Calu3 (cell line): Measurements from ENCODE around the gene RPRD1B. TPM values are rescaled to one million over a fixed set of nuclear protein-coding genes. Genes with fewer than 3 reads are reported as not detected.

Experiments
- BruUV-seq: library from RNA; stranded (reverse); fragments of 400-500 nt; replicated peaks from 2 replicates; lab custom pipeline; 2021; lab: Mats Ljungman, UMichigan
- CTCF ChIA-PET: fragments of 300-600 bp; sonication (Branson Sonifier 250); formaldehyde crosslinking; loops from one replicate; lab custom pipeline; 2022; ENCODE audit warnings: antibody characterized with exemption; lab: Charles Lee
- DNase-seq: peaks from one replicate; pipeline ENCODE4 v3.0.0; 2022
- H3K27ac Mint-ChIP-seq: one replicate; pipeline ENCODE4 v1.8.0; 2022; ENCODE audit warnings: mixed read lengths; ENCODE audit not compliant: unreplicated experiment
- H3K27me3 Mint-ChIP-seq: one replicate; pipeline ENCODE4 v1.8.0; 2022; ENCODE audit warnings: mixed read lengths; ENCODE audit not compliant: unreplicated experiment
- H3K36me3 Mint-ChIP-seq: one replicate; pipeline ENCODE4 v1.8.0; 2022; ENCODE audit warnings: mild to moderate bottlenecking, moderate library complexity, mixed read lengths; ENCODE audit not compliant: insufficient read depth, unreplicated experiment
- H3K4me1 Mint-ChIP-seq: one replicate; pipeline ENCODE4 v1.8.0; 2022; ENCODE audit warnings: mild to moderate bottlenecking, low read depth, mixed read lengths; ENCODE audit not compliant: unreplicated experiment
- H3K4me3 Mint-ChIP-seq: one replicate; pipeline ENCODE4 v1.8.0; 2022; ENCODE audit warnings: mild to moderate bottlenecking, low read depth, moderate library complexity, mixed read lengths; ENCODE audit not compliant: unreplicated experiment
- H3K9me3 Mint-ChIP-seq: one replicate; pipeline ENCODE4 v1.8.0; 2022; ENCODE audit warnings: low read depth, mixed read lengths; ENCODE audit not compliant: unreplicated experiment
- intact Hi-C: fragments of 100-400 bp; cut with micrococcal nuclease; formaldehyde crosslinking; loops from one replicate; pipeline ENCODE4 v1.10.0; 2022; ENCODE audit not compliant: unreplicated experiment
- total RNA-seq: library from RNA; stranded (reverse); gene quantifications from 2 replicates; pipeline ENCODE4 v1.2.3, GENCODE V29; 2022
- TF ChIP-seq, protein P1 (sequence below): fragments of 200-600 bp; IDR thresholded peaks from one replicate; pipeline ENCODE4 v1.8.0; 2022; ENCODE audit warnings: antibody characterized with exemption; ENCODE audit not compliant: unreplicated experiment

Gene RPRD1B
- total RNA-seq, 1 experiment from 2014 or later: 53.5 TPM

DNA sequence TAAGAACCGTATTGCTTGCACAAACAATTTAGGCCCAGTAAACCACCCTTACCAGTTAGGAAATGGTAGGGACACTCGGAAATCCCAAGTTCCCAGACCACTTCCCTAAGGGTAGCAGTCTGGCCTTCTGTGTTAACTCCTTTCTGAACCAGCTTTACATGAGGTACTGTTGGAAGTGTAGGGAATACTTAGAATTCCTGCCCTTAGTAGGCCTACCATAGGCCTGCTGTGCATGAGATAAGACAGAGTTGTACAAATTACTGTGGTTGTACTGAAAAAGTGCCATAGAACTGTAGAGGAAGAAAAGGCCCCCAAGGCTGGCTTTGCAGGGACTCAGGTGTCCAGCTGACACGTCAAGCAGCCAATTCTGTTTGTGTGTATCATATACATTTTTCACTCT is 11.1 kb downstream of the RPRD1B start:
- intact Hi-C loops: no loop called here
- no peaks in the 10 kb centered on the region for H3K9me3 Mint-ChIP-seq
- TF ChIP-seq, protein P1, sequence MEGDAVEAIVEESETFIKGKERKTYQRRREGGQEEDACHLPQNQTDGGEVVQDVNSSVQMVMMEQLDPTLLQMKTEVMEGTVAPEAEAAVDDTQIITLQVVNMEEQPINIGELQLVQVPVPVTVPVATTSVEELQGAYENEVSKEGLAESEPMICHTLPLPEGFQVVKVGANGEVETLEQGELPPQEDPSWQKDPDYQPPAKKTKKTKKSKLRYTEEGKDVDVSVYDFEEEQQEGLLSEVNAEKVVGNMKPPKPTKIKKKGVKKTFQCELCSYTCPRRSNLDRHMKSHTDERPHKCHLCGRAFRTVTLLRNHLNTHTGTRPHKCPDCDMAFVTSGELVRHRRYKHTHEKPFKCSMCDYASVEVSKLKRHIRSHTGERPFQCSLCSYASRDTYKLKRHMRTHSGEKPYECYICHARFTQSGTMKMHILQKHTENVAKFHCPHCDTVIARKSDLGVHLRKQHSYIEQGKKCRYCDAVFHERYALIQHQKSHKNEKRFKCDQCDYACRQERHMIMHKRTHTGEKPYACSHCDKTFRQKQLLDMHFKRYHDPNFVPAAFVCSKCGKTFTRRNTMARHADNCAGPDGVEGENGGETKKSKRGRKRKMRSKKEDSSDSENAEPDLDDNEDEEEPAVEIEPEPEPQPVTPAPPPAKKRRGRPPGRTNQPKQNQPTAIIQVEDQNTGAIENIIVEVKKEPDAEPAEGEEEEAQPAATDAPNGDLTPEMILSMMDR: no peak
- no peak overlapping the region for H3K27ac Mint-ChIP-seq
- peaks cover 17% of the 10 kb centered on the region for H3K4me1 Mint-ChIP-seq
- BruUV-seq: no TSS peak
- DNase-seq: no peak
- CTCF ChIA-PET: interaction anchor here (1.3 kb wide), 1 partner anchor 11 kb away, joined by 5 read pairs; the partner anchor contains the start of genes RPRD1B and TTI1
- H3K27me3 Mint-ChIP-seq: no peaks in the 10 kb centered on the region
- H3K36me3 Mint-ChIP-seq: peaks cover 28% of the 10 kb centered on the region
- no peak overlapping the region for H3K4me3 Mint-ChIP-seq

- H3K4me1 Mint-ChIP-seq: peaks cover 28% of the 10 kb centered on the region
- CTCF ChIA-PET: no interaction called here
- no peaks in the 10 kb centered on the region for H3K9me3 Mint-ChIP-seq
- no peak overlapping the region for H3K4me3 Mint-ChIP-seq
- H3K27ac Mint-ChIP-seq: no peak overlapping the region
- intact Hi-C loops: no loop called here
- TF ChIP-seq, protein P1: no peak
- peaks cover 22% of the 10 kb centered on the region for H3K36me3 Mint-ChIP-seq
- DNase-seq: no peak
- no peaks in the 10 kb centered on the region for H3K27me3 Mint-ChIP-seq
- BruUV-seq: no TSS peak
Measured at GRCh38 chr20:38046572-38046971, 13.0 kb downstream of the RPRD1B start.

GRCh38 chr20:38049800-38050199 is 16.3 kb downstream of the RPRD1B start:
- CTCF ChIA-PET: interaction anchor here (1.0 kb wide), 1 partner anchor 172 kb away, joined by 3 read pairs; no protein-coding TSS in a partner anchor
- Mint-ChIP-seq H3K27me3 (no peaks in the 10 kb centered on the region), H3K36me3 (peaks cover 10% of the 10 kb centered on the region), H3K9me3 (no peaks in the 10 kb centered on the region), H3K4me3 (no peak overlapping the region), H3K27ac (no peak overlapping the region), H3K4me1 (peaks cover 15% of the 10 kb centered on the region)
- TF ChIP-seq, protein P1: no peak
- no peak for DNase-seq
- intact Hi-C loops: loop anchor here (5.0 kb wide), 1 partner anchor 258 kb away; no protein-coding TSS in a partner anchor
- BruUV-seq: no TSS peak

- H3K27me3 Mint-ChIP-seq: no peaks in the 10 kb centered on the region
- TF ChIP-seq, protein P1: no peak
- H3K4me3 Mint-ChIP-seq: no peak overlapping the region
- H3K4me1 Mint-ChIP-seq: peaks cover 15% of the 10 kb centered on the region
- peaks cover 13% of the 10 kb centered on the region for H3K36me3 Mint-ChIP-seq
- CTCF ChIA-PET: no interaction called here
- intact Hi-C loops: loop anchor here (5.0 kb wide), 1 partner anchor 257 kb away; no protein-coding TSS in a partner anchor
- no peak overlapping the region for H3K27ac Mint-ChIP-seq
- H3K9me3 Mint-ChIP-seq: no peaks in the 10 kb centered on the region
- DNase-seq: no peak
- BruUV-seq: no TSS peak
Measured at GRCh38 chr20:38050686-38051085, 17.1 kb downstream of the RPRD1B start.
